NCI-H510A treated with DMSO at 0.1 percent for 48 hours (cell line): ENCODE data around the gene PARVG.

ENCODE experiments used
- DNase-seq: peaks from one replicate; lab custom pipeline; 2025; lab: John Stamatoyannopoulos, UW

PARVG gene

DNA sequence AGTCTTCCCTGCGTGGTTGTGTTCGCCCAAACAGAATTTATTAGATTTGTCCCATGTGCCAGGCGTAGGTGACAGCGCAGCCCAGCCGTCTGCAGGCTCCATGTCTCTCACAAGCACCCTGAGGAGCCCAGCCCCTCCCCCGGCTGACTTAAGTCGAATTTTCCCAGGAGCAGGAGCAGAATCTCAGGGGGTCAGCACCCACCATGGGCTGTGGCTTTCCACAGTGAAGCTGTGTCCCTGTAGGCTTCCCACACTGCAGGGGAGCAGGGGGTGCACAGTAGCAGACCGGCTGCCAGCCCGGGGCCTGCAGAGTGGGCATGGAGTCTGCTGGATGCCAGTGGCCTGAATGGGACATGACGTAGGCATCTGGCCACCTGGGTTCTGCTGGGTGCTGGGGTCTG lies 16.0 kb downstream of the PARVG start:
- DNase-seq: no peak

DNA sequence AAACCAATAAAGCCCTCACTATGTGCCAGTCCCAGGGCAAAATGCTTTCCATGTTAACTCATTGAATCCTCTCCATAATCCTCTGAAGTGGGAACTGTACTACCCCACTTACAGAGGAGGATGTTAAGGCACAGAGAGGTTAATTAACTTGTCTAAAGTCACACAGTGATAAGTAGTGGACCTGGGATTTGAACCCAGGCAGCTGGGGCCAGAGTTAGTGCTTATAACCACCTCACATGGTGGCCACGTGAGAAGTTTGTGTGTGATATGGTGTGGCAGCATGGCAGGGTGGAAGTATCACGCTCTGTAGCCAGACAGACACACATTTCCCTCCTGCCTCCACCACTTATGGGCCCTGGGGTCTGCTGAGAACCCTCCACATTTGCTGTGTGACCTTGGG lies 16.5 kb downstream of the PARVG start:
- DNase-seq: no peak

DNA sequence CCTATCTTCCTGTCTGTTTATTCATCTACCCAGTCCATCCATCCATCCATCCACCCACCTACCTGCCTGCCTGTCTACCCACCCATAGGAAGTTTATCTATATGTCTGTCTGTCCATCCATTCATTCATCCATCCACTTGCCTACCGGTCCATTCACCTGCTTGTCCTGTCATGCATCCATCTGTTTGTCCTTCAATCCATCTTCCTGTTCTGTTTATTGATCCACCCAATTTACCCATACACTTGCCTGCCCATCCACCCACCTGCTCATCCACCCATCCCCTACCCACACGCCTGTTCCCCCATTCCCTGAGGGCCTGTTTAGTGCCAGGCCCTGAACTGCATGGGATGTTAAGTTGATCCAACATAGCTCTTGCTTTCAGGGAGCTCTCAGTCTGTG lies 18.4 kb downstream of the PARVG start:
- DNase-seq: no peak

DNA sequence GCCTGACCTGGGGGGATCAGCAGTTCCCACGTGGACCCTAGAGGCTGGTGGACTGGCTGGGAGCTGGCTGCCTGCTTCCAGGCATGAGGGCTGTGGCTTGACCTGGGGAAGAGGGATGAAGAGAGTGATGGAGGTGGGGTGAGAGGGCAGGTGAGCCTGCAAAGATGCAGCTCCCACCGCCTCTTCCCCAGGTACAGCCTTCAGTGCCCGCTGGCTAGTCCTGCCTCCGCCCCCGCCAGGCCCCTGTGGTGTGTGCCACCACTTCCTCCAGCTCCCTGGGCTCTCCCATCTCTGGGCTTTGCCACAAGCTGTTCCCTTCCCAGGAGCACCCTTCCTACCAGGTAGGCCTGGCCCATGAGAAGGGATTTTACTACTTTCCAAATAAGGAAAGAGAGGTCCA lies 19.1 kb downstream of the PARVG start:
- DNase-seq: no peak

DNA sequence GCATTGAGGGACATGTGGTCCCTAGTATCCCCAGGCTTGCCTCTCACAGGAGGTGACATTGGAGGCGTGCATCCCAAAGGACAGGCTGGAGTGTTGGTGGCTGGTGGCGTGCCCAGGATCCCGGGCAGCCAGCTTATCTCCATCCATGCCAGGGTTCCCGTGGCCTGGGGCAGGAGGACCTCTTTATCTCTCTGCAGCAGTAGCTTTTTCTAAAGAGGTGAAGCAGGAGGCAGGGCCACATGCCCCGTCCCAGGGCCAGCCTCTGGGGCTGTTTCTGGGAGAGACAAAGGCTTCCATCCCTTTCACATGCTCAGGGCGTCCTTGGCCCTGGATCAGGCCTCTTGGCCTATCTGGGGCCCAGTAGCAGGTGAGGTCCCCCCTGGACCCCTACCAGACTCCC lies 19.7 kb downstream of the PARVG start:
- DNase-seq: no peak

DNA sequence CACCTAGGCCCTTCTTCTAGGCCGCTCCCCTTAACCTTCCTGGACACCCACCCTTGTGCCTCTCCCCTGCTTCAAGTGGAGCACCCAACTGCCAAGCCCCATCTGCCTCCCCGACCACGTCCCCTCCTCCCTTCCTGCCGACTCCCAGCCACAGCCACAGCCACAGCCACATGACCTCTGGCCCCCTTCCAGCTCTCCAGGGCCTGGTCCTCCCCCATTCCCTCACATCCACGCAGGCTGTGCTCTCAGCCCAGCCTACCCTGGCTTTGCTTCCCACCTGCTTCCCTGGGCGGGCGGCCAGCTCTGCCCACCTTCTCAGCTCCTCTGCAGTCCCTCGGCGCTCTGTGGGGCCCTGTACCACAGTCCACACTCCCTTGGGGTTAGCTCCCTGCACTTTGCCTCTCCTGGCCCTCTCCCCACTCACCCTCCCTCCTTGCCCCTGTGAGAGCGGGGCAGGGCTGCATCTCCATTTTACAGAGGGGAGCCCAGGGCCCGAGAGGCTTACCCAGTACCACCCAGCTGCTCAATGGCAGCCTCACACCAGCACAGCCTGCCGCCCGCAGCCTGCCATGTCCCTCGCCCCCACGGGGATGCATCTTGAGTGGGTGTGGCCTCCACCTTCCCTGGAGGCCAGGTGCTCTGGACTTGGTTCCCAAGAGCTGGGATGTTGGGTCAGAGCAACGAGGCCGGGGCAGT lies 20.3 kb downstream of the PARVG start:
- DNase-seq: no peak

DNA sequence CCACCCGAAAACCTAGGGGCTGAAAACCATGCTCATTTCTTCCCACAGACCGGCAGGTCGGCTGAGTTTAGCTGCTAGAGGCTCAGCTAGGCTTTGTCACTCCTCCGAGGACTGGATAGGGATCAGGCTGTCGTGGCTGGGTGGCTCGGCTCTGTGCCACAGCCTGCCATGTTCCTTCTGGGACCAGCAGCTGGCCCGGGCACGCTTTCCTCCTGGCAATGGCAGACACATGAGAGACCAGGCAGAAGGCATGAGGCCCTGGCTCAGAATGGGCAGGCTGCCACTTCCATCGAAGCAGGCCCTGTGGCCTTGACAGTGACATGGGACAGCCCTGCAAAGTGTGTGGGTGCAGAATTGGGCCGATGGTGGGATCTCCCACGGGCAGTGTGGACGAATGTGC lies 20.9 kb downstream of the PARVG start:
- no peak for DNase-seq

DNA sequence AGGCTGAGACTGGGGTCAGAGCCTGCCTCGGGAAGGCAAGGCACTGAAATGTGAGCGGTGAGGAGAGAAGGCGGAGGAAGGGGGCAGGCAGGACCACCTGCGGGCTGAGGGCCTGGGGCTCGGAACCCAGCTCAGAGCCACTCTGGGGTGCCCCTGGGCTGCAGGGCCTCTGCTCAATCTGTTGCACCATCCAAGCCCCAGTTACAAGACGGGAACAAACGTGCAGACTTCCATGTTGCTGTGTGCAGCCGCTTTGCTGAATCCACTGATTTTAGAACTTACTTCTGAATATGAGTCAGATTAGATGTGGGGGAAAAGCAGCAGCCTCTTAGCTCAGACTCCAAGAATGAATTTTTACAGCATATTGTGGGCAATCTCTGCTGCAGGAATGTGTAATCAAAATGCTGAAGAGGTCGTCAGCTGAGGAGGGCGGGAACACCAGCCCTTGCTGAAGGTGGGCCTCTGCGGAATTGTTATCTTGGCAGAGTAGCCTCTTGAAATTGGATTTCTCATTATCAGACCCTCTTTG lies 21.6 kb downstream of the PARVG start:
- no peak for DNase-seq

DNA sequence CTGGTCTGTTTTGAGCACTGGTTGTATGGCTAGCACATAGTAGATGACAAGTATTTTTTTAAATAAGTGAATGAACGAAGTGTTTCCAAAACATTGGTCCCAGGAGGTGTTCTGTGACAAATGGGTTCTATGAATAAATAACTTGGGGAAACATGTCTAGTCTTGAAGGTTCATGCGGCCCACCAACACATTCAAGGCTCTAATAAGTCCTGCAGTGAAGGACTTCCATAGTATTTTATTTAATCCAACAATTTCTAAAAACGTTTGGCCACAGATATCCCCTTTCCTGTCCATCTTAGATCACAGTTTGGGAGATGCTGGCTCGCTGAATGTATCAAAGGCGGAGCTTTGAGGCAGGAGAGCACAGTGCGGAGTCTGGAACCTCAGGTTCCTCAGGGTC lies 22.5 kb downstream of the PARVG start:
- no peak for DNase-seq

DNA sequence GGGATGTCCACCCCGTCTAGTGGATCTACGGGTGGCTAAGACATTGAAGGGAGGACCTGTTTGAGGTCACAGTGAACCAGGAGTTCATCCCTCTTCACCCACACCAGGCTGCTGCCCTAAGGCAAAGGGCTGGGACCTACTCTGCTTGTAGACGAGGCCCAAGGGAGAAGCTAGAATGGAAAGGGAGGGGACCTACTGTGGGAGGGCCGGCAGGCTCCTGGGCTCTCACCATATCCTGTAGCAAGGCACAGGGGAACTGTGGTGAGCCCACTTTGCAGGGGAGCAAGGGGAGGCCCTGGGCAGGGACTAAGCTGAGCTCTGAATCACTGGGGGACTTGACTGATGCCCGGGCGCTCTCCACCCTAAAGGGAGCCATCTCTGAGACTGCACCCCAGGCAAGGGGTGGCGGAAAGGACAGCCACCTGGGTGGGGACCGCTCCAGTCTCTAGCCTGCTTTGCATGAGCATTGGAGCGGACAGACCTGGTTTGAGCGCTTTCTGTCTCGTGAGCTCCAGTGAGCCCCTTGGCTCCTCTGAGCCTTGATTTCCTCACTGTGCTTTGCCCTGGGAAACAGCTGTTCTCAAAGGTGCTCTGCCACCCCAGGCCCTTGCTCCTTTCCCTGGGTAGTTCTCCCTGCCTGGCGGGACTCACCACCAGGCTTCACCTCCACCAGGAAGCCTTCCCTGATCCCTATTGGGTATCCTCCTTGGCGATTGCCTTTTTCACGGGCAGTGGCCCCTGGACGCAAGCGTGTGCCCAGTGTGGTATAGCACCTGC lies 24.2 kb downstream of the PARVG start:
- no peak for DNase-seq

DNA sequence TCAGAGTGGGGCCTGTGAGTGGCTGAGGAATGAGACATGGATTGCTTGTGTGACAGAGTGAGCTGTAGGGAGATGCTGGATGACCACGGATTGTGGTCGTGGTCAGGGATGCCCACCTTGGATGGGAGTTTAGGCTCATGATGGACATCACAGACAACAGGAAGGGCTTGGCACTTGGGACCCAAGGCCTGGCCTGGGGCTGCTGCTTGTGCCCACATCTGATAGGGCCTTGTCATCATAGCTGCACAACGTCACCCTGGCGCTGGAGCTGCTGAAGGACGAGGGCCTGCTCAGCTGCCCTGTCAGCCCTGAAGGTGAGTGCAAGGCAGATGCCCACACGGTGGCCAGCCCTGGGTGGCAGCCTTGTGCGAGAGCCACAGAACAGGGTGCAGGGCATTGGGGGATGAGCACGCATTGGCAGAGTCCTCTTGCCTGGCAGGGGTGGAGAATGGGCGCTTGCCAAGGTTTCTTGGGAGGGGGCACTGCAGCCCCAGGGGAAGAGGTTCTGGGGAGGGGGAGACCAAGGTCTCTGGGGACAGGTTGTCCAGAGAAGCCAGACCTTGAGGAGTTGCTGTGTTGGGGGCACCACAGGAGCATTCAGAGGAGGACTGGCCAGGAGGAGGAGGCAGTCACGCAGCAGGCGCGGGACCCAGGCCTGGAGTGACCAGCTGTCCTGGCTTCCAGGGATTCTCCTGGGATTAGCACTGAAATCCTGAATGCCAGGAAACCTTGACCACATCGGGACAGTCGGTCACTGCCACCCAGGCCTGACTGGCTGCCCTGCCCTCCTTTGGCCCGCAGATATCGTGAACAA lies 25.0 kb downstream of the PARVG start:
- no peak for DNase-seq

DNA sequence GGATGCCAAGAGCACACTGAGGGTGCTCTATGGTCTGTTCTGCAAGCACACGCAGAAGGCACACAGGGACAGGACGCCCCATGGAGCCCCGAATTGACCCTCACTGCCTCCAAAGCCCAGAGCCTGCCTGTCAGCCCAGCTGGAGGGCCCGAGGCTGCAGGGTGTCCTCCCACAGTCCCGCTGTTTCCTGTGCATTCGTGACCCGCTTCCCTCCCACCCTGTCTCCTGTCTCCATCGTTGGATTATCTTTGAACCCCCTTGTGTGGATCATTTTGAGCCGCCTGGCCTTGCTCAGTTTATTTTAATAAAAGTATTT lies 25.6 kb downstream of the PARVG start:
- DNase-seq: no peak

DNA sequence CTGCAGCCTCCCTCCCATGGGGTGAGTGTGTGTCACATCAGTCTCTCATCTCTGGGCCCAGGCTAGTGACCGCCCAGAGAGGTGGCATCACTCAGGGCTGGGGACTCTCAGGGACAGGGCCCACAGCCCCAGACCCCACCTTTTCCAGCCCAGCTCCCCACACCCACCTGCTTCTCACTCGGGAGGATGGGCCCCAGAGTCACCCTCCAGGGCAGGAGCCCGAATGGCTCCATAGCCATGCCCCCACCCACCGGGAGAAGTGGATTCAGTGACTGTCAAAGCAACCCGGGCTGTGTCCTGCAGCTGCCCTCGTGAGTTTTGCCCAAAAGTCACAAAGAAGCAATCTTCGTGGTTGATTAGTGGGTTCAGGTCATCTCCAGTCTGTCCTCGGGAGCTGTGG lies 26.0 kb downstream of the PARVG start:
- DNase-seq: no peak

DNA sequence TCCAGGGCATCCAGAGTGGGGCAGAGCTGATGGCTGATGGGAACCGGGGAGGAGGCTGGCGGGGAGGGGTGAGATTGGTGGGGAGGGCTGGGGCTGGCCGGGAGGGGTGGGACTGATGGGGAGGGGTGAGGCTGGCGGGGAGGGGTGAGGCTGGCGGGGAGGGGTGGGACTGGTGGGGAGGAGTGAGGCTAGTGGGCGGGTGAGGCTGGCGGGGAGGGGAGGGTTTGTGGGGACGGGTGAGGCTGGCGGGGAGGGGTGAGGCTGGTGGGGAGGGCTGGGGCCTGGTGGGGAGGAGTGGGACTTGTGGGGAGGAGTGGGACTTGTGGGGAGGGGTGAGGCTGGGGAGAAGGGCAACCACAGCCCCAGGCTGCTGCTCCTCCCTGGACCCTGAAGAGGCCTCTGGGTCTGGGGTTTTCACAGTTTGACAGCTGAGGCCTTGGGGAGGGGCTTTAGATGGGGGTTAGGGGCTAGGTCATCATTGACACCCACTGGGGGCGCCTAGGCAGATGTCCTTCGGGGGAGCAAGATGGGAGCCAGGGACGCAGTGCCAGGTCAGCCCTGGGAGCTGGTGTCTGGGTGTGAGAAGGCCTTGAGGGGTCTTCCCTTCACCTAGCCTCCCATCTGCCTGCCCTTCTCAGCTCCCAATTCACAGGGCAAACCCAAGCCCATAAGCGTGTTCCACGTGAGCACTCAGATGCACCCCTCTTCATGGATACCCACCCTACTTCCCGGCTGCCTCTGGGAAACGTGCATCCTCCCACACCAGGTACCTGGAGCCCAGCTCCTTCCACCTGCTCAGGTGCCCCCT lies 26.7 kb downstream of the PARVG start:
- DNase-seq: no peak

DNA sequence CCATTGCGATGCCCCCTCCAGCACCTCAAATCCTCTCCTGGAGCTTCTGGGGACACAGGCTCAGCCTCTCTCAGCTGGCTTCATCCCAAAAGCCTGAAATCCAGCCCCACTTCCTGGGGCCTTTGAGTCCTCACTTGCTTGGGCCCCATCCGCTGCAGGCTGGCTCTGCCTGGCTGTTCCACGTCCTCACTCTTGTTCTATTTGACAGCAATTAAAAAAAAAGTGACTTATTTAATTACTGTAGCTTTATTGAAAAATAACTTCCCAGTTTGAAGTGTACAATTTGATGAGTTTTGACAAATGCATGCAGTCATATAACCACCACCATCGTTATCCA lies 27.2 kb downstream of the PARVG start:
- no peak for DNase-seq

DNA sequence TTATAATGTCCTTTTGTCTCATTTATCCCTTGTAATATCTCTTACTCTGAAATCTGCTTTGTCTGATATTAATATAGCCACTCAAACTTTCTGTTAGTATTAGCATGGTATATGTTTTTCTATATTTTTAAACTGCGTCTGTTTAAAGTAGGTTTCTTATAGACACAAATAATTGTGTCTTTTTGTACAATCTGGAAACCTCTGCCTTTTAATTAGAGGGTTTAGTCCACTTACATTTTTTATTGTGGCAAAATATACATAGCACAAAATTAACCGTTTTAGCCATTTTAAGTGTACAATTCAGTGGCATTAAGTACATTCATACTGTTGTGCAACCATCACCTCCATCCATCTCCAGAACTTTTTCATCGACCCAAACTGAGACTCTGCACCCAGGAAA lies 28.6 kb downstream of the PARVG start:
- DNase-seq: no peak

DNA sequence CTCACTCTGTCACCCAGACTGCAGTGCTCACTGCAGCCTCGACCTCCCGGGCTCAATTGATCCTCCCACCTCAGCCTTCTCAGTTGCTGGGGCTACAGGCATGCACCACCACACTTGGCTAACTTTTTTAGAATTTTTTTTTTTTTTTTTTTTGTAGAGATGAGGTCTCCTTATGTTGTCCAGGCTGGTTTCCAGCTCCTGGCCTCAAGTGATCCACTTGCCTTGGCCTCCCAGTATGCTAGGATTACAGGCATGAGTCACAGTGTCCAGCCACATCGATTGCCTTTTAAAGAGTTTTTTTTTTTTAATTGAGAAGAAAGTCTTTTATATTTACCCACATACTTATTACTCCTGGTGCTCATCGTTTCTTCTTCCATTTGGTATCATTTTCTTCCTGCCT lies 30.0 kb downstream of the PARVG start:
- no peak for DNase-seq

DNA sequence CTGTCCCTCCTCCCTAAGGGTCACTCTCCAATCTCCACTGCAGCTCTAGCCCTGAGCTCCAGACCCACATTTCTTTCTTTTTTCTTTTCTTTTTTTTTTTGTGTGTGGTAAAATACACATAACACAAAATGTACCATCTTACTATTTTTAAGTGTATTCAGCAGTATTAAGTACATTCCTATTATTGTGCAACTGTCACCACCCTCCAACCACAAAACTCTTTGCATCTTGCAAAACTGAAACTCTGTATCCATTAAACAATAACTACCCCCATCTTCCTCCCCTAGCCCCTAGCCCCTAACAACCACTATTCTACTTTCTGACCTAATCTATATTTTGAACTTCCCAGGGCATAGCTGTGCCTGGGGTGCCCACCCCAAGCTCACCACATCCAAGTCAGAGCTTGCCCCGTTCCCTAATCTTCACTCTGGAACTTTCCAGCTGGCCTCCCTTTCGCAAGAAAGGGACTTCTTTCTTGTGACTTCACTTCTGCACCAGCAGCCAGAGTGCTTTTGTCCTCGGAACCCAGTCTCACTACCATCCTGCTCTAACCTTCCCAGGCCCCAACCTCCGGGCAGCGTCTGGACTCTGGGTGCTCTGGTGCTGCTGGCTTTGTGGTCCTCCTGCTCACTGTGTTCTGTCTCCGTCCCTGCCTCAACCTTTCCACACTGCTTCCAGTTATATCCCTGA lies 30.7 kb downstream of the PARVG start:
- no peak for DNase-seq

DNA sequence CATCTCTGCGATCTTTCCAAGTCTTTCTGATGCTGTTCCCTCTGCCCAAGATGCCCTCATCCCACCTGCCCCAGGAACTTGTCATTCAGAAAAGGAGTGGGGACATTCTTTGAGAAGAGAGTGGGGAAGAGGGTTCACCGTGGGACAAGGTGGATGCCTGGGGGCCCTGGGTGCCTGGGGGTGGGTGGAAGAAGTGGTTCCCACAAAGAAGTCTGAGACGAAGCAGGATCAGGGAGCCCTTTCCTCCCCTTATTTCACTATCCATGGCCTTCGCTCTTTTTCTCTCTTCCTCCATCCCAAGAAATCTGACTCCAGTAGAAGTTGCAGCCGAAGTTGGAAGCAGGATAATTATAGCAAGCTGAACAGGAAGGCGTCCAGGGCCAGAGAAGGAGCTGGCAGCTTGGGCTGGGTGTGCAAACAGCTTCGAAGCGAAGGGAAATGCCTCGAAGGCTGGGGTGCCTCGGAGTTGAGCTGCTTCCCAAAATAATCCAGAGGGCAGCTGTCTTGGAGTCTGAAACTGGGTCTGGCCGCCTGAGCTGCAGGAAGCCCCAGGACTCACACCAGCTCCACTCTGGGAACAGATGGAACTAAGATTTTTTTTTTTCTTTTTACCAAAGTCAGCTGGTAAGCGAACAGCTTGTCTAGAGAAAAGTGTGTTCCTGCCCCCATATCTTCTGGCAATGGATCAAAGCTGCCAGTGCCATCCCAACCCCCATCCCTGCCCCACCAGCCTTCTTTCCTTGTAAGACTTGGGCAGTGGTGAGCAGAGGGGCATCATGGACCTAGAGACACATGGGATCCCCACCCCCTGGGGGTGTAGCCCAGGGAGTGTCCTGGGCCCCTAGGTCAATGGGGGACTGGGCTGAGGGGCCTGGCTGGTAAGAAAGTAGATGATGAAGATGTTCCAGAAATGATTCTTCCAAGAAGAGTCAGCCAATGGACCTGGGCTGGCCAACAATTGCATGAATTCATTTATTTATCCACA lies 31.5 kb downstream of the PARVG start:
- no peak for DNase-seq

DNA sequence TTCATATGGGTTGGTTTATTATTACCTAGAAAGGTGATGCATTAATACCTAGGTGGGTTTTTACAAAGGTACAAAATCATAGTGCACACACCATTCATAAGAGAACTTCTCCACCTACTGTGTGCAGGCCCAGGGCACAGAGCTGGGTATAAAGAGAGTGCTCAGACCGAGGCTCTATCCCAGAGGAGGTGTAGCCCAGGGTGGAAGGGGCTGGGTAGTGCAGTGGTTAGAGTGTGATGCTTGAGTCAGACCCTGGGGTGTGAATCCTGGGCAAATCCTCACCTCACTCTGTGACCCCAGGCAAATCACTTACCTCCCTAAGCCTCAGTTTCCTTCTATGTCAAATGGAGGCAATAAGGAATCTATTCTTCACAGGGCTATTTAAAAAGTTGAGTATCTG lies 32.2 kb downstream of the PARVG start:
- DNase-seq: no peak
